Measurements from ENCODE around the gene SMIM12.
"Not testable (repeated sequence)": the region's sequence is repeated elsewhere in the genome, so short reads cannot be mapped to it uniquely, and the experiment has no call there.

Gene SMIM12

GRCh38 chr1:34843392-34844251 lies 15.9 kb downstream of the SMIM12 start:
- DNase-seq (ENCODE audit: low spot score), result no peak

DNA sequence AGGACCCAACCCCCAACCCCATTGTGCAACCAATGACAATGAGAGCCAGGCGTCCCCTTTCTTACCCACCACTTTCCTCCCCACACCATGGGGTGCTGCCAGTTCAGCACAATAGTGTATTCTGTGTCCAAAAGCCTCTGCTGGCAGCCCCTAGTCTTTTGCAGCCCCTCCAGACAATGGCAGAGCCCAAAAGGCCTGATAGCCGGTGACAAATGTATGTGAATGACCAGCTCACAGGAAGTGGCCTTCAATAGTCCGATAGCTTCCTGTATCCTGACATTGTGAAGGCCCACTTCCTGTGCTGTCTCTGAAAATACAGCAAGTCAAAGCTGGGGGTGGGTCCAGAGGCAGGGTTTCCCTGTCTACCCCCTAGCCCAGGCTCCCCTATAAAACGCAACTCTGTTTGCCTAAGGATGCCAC lies 16.6 kb downstream of the SMIM12 start:
- DNase-seq (ENCODE audit: low spot score), result no peak

DNA sequence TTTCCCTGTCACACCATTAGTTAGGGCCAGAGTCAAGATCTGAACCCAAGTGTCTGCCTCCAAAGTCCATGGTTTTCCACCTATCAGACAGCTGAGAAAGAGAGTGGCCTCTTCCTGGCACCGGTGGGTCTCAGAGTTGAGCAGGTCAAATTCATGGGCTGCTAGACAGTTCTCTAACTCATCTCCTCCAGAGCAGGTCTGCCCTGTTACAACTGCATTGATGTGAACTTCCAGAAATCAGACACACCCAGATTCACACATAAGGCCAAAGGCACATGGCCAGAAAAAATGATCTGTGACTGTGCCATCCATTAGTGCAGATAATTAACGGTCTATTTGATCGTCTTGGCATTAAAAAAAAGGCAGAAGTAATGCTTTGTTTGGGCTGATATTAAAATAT lies 17.5 kb downstream of the SMIM12 start:
- DNase-seq (ENCODE audit: low spot score), result no peak

GRCh38 chr1:34840426-34840825 lies 19.1 kb downstream of the SMIM12 start:
- DNase-seq (ENCODE audit: low spot score), result no peak

- DNase-seq (ENCODE audit: low spot score), result no peak
These were observed 19.8 kb downstream of the SMIM12 start for GRCh38 chr1:34839526-34840305.

- no peak for DNase-seq (ENCODE audit: low spot score)
These were observed 25.8 kb downstream of the SMIM12 start for GRCh38 chr1:34833711-34834110.

- DNase-seq (ENCODE audit: low spot score), result no peak
These were observed 27.8 kb downstream of the SMIM12 start for GRCh38 chr1:34831721-34832246.

DNA sequence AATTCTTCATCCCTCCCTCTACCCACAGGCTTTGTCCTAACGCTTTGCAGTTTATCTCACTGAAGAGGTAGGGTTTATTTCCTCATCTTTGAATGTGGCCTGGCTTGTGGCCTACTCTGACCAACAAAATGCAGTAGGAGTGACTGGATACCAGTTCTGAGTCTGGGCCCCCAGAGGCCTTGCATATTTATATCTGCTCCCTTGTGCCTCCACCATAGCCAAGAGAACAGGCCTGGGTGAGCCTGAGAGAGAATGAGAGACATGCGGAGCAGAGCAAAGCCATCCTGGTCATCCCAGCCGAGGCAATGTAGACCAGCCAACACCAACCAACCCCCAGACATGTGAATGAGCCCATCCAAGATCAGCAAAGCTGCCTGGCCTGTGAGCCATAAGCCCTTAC lies 30.3 kb downstream of the SMIM12 start:
- no peak for DNase-seq (ENCODE audit: low spot score)

DNA sequence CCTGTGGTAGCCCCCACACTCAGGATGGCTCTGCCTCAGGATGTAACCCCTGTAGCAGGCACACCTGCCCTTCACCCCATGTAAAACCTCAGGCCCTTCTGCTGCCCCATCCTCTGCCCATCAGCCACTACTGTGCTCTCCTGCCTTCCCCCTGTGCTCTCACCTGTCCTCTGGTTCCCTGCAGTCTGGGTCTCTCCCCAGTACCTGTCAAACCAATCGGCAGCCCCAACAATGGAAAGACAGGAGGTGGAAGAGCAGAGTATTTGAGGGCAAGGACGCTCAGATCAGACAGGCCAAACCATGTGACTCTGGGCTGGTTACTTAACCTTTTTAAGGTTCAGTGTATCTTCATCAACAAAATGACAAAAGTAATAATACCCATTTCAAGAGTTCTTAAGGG lies 30.9 kb downstream of the SMIM12 start:
- no peak for DNase-seq (ENCODE audit: low spot score)

- no peak for DNase-seq (ENCODE audit: low spot score)
These were observed 32.1 kb downstream of the SMIM12 start for GRCh38 chr1:34827341-34827941.

DNA sequence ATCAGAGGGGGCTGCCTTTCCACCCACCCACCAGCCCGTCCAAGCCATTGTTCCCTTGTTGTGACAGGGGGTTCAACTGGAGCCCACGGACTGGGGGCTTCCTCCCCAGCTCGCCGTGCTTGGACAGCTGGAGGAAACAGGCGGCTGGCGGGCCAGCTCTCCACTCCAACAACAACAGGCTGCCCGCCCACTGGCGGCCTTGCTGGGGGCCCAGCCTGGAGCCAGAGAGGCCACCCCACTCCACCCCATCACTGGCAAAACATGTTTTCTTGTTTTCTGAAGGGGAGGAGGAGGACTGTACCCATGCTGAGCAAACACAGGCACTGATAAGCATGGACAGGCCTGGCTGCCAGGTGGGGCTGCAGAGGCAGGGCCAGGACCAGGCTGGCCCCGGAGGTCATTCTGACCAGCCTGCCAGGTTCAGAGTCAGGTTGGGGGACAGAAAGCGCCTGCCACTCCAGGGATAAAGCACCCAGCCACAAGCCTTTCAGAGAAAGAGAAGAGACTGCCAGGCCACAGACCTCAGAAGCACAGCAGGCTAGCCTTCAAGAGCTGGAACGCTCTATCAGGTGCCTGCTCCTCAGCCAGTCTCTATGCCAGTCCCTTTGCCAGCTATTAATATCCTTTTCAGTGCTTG lies 34.0 kb downstream of the SMIM12 start:
- no peak for DNase-seq (ENCODE audit: low spot score)

GRCh38 chr1:34824817-34825454 lies 34.6 kb downstream of the SMIM12 start:
- DNase-seq (ENCODE audit: low spot score), result no peak

GRCh38 chr1:34822202-34822601 lies 37.3 kb downstream of the SMIM12 start:
- DNase-seq (ENCODE audit: low spot score), result no peak

GRCh38 chr1:34818862-34819261 lies 40.7 kb downstream of the SMIM12 start:
- DNase-seq (ENCODE audit: low spot score), result not testable (repeated sequence)

DNA sequence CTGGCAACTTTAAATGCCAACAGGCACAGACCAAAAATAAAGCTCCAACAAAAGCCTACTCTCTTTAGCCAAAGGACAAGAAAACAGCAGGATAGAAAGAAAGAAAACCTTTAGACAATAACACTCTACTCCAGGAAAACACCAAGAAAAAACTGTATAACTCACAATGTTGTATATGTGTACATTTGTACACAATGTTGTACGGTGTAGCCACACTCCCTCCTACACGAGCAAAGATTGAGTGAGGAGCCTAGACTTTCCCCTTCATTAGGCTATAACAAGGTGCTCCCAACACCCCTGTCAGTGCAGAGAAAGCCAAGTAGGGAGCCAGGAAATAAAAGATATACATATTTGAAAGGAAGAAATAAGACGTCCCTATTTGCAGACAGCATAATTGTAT lies 42.8 kb downstream of the SMIM12 start:
- DNase-seq (ENCODE audit: low spot score), result no peak

- no peak for DNase-seq (ENCODE audit: low spot score)
These were observed 43.2 kb downstream of the SMIM12 start for GRCh38 chr1:34816332-34816731.

DNA sequence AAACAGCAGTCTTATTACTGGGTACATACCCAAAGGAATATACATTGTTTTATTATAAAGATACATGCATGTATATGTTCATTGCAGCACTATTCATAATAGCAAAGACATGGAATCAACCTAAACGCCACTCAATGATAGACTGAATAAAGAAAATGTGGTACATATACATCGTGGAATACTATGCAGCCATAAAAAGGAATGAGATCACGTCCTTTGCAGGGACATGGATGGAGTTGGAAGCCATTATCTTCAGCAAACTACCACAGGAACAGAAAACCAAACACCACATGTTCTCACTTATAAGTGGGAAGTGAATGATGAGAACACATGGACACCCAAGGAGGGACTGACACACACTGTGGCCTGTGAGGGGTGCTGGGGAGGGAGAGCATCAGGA lies 48.8 kb downstream of the SMIM12 start:
- DNase-seq (ENCODE audit: low spot score), result not testable (repeated sequence)

- no peak for DNase-seq (ENCODE audit: low spot score)
These were observed 51.3 kb downstream of the SMIM12 start for GRCh38 chr1:34808051-34808810.

GRCh38 chr1:34806396-34806795 lies 53.2 kb downstream of the SMIM12 start:
- DNase-seq (ENCODE audit: low spot score), result no peak

DNA sequence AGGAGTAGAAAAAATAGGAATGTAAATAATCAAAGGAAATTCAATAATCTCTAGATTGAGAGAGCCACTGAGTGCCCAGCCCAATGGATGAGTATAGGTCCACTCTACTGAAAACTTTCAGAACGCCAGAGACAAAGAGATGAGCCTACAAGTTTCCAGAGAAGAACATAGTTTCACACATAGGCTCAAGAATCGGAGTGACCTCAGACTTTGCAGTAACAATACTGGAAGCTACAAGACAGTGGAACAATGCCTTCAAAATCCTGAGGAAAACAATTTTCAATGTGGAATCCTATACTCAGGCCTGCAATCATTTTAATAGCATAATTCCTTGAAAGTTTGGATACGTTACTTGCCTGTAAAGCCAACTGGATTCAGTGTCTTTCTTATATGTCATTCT lies 55.8 kb downstream of the SMIM12 start:
- DNase-seq (ENCODE audit: low spot score), result no peak

Data from pons (tissue), 1 donor.